Liver (tissue), 9 donors: ENCODE measurements around the gene ELL2. TPM values are rescaled to one million over a fixed set of nuclear protein-coding genes. Genes with fewer than 3 reads are reported as not detected.

Experiments used
- DNase-seq: peaks from one replicate; pipeline ENCODE4 v3.0.0-alpha.2; 2017; ENCODE audit warnings: low spot score
- H3K27ac ChIP-seq, 2 donors: one replicate each; pipeline ENCODE4 v1.7.0; 2013; ENCODE audit warnings: inconsistent platforms in 2 of 2, low read length in 2 of 2, control low read depth in 1 of 2, low read depth in 1 of 2, mild to moderate bottlenecking in 1 of 2
- H3K27me3 ChIP-seq, 4 donors: one replicate each; pipeline versions ENCODE4 v1.6.1 to v1.7.0; 2013; ENCODE audit warnings: low read length in 3 of 4, inconsistent platforms in 1 of 4, mild to moderate bottlenecking in 1 of 4, moderate library complexity in 1 of 4; ENCODE audit not compliant: control insufficient read depth in 4 of 4, insufficient read depth in 4 of 4
- H3K36me3 ChIP-seq, 4 donors: one replicate each; pipeline versions ENCODE4 v1.6.1 to v1.7.0; 2013; ENCODE audit warnings: low read length in 3 of 4, mild to moderate bottlenecking in 3 of 4, low read depth in 1 of 4, moderate library complexity in 1 of 4; ENCODE audit not compliant: control insufficient read depth in 4 of 4, insufficient read depth in 3 of 4
- H3K4me1 ChIP-seq, 4 donors: one replicate each; pipeline versions ENCODE4 v1.6.1 to v1.7.0; 2013; ENCODE audit warnings: low read length in 3 of 4, mild to moderate bottlenecking in 3 of 4, moderate library complexity in 1 of 4; ENCODE audit not compliant: control insufficient read depth in 4 of 4, insufficient read depth in 4 of 4
- H3K4me3 ChIP-seq, 3 donors: one replicate each; pipeline versions ENCODE4 v1.6.1 to v1.7.0; 2013; ENCODE audit warnings: low read length in 3 of 3, control low read depth in 1 of 3, low read depth in 1 of 3, mild to moderate bottlenecking in 1 of 3
- H3K9ac ChIP-seq, 2 donors: one replicate each; pipeline ENCODE4 v1.7.0; 2013; ENCODE audit warnings: low read length in 2 of 2, mild to moderate bottlenecking in 2 of 2, moderate library complexity in 2 of 2, control low read depth in 1 of 2, low read depth in 1 of 2
- H3K9me3 ChIP-seq, 4 donors: one replicate each; pipeline versions ENCODE4 v1.6.1 to v1.7.0; 2013; ENCODE audit warnings: low read length in 3 of 4; ENCODE audit not compliant: control insufficient read depth in 4 of 4
- FOXA1 ChIP-seq: IDR thresholded peaks from 2 replicates; pipeline ENCODE4 v1.6.1; 2016; ENCODE audit warnings: antibody characterized with exemption
- FOXA2 ChIP-seq: IDR thresholded peaks from 2 replicates; pipeline ENCODE4 v1.6.1; 2016; ENCODE audit warnings: antibody characterized with exemption
- GABPA ChIP-seq, 2 donors: IDR thresholded peaks in 1 of 2; conservative IDR thresholded peaks in 1 of 2; 2 replicates each; pipeline ENCODE4 v1.6.1; 2016; ENCODE audit warnings: antibody characterized with exemption in 2 of 2, mild to moderate bottlenecking in 1 of 2, moderate library complexity in 1 of 2
- HNF4A ChIP-seq, 2 donors: conservative IDR thresholded peaks; 2 replicates each; pipeline ENCODE4 v1.6.1; 2016; ENCODE audit warnings: antibody characterized with exemption in 2 of 2, mild to moderate bottlenecking in 2 of 2
- NR2F2 ChIP-seq: IDR thresholded peaks from 2 replicates; pipeline ENCODE4 v1.6.1; 2016; ENCODE audit warnings: antibody characterized with exemption
- RAD21 ChIP-seq, 2 donors: IDR thresholded peaks; 2 replicates each; pipeline ENCODE4 v1.6.1; 2016; ENCODE audit warnings: antibody characterized with exemption in 2 of 2, mild to moderate bottlenecking in 2 of 2
- RXRA ChIP-seq, 2 donors: IDR thresholded peaks; 2 replicates each; pipeline ENCODE4 v1.6.1; 2017 to 2018; ENCODE audit warnings: antibody characterized with exemption in 2 of 2, mild to moderate bottlenecking in 1 of 2
- WGBS: extraction: QIAGEN DNeasy Blood & Tissue Kit; methylation state at CpG from one replicate; pipeline ENCODE4 v1.1.7; 2013; 5-methylcytosine and 5-hydroxymethylcytosine counted together
- polyA plus RNA-seq, 2 donors: library from polyadenylated mRNA; stranded (reverse) in 1 of 2; unstranded in 1 of 2; fragments of 200-250 nt in 1 of 2; fragments of >200 nt in 1 of 2; fragmentation: Nextera tagmentation in 1 of 2; extraction: Ambion mirVana in 1 of 2; gene quantifications; one replicate each; pipeline versions ENCODE4 v1.2.1 to v1.2.3, GENCODE V29; 2013 to 2015
- total RNA-seq, 2 donors: library from RNA; depleted of rRNA; stranded (reverse); fragments of >200 nt; gene quantifications; one replicate each; pipeline ENCODE4 v1.2.3, GENCODE V29; 2014
- TF ChIP-seq, protein P1 (sequence below): IDR thresholded peaks from 2 replicates; pipeline ENCODE4 v1.6.1; 2016; ENCODE audit warnings: antibody characterized with exemption
- TF ChIP-seq, protein P2 (sequence below): IDR thresholded peaks from 2 replicates; pipeline ENCODE4 v1.6.1; 2016; ENCODE audit warnings: antibody characterized with exemption, mild to moderate bottlenecking
- TF ChIP-seq, protein P3 (sequence below): fragments of 150-350 bp; IDR thresholded peaks from 2 replicates; pipeline ENCODE4 v1.5.1; 2017; ENCODE audit warnings: improper control_type of control experiment, low read depth, low read length; ENCODE audit not compliant: missing input control
- donor health status: healthy.
- donor health status: healthy.
- donor health status: healthy.
- donor health status: healthy.
- donor health status: healthy.

Gene ELL2
- total and polyA plus RNA-seq, 4 donors: 21.0 to 64.5 (median 45.9) TPM

DNA sequence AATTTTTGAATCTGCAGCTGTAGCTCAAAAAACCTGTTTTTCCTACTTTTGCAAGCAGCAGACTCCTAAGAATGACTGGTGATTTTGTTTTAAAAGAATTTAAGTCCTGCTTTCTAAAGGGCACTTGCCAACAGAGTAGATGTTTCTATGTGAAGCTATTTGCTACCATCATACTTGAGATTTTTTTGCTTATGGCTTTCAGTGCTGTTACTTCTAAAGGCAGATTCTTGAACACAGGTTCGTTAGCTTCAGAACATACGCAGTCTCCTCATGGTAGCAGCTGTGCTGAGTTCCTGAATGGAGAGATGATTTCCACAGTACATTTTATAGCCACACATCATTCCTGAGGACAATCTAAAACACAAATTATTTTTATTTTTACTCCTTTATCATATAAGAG is 24.4 kb upstream of the ELL2 start:
- Histone ChIP-seq H3K4me3 (no peak overlapping the region), H3K9ac (peak overlapping the region in 1 of 2 donors; percentile 40), H3K9me3 (no peaks in the 10 kb centered on the region), H3K4me1 (peaks cover 3 to 49% (median 32%) of the 10 kb centered on the region in 4 donors), H3K36me3 (no peaks in the 10 kb centered on the region), H3K27ac (peak overlapping the region in 1 of 2 donors; percentile 75), H3K27me3 (no peaks in the 10 kb centered on the region)
- TF ChIP-seq RXRA (IDR thresholded peaks at IDR 0.05) (no peak), GABPA (IDR thresholded peaks at IDR 0.05 in 1 of 2, conservative IDR thresholded peaks at IDR 0.05 in 1 of 2) (no peak), FOXA1 (no peak), HNF4A (conservative IDR thresholded peaks at IDR 0.05) (no peak), FOXA2 (no peak), NR2F2 (no peak)
- TF ChIP-seq, protein P1, sequence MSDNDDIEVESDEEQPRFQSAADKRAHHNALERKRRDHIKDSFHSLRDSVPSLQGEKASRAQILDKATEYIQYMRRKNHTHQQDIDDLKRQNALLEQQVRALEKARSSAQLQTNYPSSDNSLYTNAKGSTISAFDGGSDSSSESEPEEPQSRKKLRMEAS: no peak
- TF ChIP-seq, protein P2, sequence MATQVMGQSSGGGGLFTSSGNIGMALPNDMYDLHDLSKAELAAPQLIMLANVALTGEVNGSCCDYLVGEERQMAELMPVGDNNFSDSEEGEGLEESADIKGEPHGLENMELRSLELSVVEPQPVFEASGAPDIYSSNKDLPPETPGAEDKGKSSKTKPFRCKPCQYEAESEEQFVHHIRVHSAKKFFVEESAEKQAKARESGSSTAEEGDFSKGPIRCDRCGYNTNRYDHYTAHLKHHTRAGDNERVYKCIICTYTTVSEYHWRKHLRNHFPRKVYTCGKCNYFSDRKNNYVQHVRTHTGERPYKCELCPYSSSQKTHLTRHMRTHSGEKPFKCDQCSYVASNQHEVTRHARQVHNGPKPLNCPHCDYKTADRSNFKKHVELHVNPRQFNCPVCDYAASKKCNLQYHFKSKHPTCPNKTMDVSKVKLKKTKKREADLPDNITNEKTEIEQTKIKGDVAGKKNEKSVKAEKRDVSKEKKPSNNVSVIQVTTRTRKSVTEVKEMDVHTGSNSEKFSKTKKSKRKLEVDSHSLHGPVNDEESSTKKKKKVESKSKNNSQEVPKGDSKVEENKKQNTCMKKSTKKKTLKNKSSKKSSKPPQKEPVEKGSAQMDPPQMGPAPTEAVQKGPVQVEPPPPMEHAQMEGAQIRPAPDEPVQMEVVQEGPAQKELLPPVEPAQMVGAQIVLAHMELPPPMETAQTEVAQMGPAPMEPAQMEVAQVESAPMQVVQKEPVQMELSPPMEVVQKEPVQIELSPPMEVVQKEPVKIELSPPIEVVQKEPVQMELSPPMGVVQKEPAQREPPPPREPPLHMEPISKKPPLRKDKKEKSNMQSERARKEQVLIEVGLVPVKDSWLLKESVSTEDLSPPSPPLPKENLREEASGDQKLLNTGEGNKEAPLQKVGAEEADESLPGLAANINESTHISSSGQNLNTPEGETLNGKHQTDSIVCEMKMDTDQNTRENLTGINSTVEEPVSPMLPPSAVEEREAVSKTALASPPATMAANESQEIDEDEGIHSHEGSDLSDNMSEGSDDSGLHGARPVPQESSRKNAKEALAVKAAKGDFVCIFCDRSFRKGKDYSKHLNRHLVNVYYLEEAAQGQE: no peak
- TF ChIP-seq, protein P3, sequence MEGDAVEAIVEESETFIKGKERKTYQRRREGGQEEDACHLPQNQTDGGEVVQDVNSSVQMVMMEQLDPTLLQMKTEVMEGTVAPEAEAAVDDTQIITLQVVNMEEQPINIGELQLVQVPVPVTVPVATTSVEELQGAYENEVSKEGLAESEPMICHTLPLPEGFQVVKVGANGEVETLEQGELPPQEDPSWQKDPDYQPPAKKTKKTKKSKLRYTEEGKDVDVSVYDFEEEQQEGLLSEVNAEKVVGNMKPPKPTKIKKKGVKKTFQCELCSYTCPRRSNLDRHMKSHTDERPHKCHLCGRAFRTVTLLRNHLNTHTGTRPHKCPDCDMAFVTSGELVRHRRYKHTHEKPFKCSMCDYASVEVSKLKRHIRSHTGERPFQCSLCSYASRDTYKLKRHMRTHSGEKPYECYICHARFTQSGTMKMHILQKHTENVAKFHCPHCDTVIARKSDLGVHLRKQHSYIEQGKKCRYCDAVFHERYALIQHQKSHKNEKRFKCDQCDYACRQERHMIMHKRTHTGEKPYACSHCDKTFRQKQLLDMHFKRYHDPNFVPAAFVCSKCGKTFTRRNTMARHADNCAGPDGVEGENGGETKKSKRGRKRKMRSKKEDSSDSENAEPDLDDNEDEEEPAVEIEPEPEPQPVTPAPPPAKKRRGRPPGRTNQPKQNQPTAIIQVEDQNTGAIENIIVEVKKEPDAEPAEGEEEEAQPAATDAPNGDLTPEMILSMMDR: no peak
- 97% methylated on average over 2 of the region's 2 CpGs for WGBS
- no peak for DNase-seq

DNA sequence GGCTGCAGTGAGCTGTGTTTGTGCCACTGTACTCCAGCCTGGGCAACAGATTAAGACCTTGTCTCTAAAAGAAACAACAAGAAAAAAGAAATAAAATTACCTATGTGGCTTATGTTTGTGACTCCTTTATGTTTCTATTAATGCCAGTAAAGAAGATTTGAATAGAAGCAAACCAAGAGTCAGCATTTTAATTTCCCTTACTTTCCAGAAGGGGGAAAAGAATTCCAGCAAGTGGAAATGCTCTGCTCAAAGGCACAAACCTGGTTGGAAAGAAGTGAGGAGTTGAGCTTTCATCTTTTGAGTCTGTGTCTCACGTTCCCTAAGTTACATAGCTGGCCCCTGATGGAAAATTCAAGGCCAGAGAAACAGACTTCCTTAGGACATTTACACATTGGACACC is 23.6 kb upstream of the ELL2 start:
- Histone ChIP-seq H3K9ac (peak overlapping the region in 1 of 2 donors; percentile 39), H3K27me3 (no peaks in the 10 kb centered on the region), H3K36me3 (no peaks in the 10 kb centered on the region), H3K4me1 (peaks cover 3 to 49% (median 32%) of the 10 kb centered on the region in 4 donors), H3K27ac (no peak overlapping the region), H3K4me3 (no peak overlapping the region), H3K9me3 (no peaks in the 10 kb centered on the region)
- TF ChIP-seq RAD21 (IDR thresholded peaks at IDR 0.05): peak in 1 of 2 donors; percentile 62
- TF ChIP-seq, protein P3: no peak
- no peak for DNase-seq
- 84% methylated on average over 1 of the region's 1 CpG for WGBS
